GM23338 (cell line): ENCODE measurements around the gene STOM. TPM values are rescaled to one million over a fixed set of nuclear protein-coding genes. Genes with fewer than 3 reads are reported as not detected.

Experiments
- ATAC-seq: fragments of 200-7000 bp; cut with Tn5 transposase; 3 replicates; pipeline ENCODE4 v1.9.1; 2020
- DNase-seq: peaks from one replicate; pipeline ENCODE4 v3.0.0-alpha.2; 2015; ENCODE audit warnings: low spot score
- H2AFZ ChIP-seq: fragments of 200-600 bp; sonication (generic); 2 replicates; pipeline ENCODE4 v1.8.0; 2016; ENCODE audit warnings: antibody characterized with exemption, mild to moderate bottlenecking, moderate library complexity
- H3F3A ChIP-seq: fragments of 200-600 bp; sonication (generic); replicated peaks from 2 replicates; pipeline ENCODE4 v1.8.0; 2017; ENCODE audit warnings: antibody characterized with exemption, mixed run types, low read depth
- H3K27ac ChIP-seq: fragments of 200-600 bp; sonication (generic); 2 replicates; pipeline ENCODE4 v1.6.1; 2016; ENCODE audit warnings: low read depth
- H3K27me3 ChIP-seq: fragments of 200-600 bp; sonication (generic); 2 replicates; pipeline ENCODE4 v1.8.0; 2016; ENCODE audit warnings: mild to moderate bottlenecking, mixed run types, moderate library complexity; ENCODE audit not compliant: insufficient read depth
- H3K36me3 ChIP-seq: fragments of 200-600 bp; sonication (generic); 2 replicates; pipeline ENCODE4 v1.8.0; 2016; ENCODE audit warnings: mild to moderate bottlenecking; ENCODE audit not compliant: insufficient read depth
- H3K4me1 ChIP-seq: fragments of 200-600 bp; sonication (generic); 2 replicates; pipeline ENCODE4 v1.8.0; 2016; ENCODE audit warnings: mild to moderate bottlenecking, moderate library complexity; ENCODE audit not compliant: insufficient read depth
- H3K4me2 ChIP-seq: fragments of 200-600 bp; sonication (generic); 2 replicates; pipeline ENCODE4 v1.7.1; 2017; ENCODE audit warnings: mixed run types
- H3K4me3 ChIP-seq: fragments of 200-600 bp; sonication (generic); 2 replicates; pipeline ENCODE4 v1.6.1; 2016; ENCODE audit warnings: mixed run types
- H3K79me2 ChIP-seq: fragments of 200-600 bp; sonication (generic); replicated peaks from 2 replicates; pipeline ENCODE4 v1.8.0; 2017; ENCODE audit warnings: mild to moderate bottlenecking; ENCODE audit not compliant: insufficient read depth
- H3K9me2 ChIP-seq: fragments of 200-600 bp; sonication (generic); 2 replicates; pipeline ENCODE4 v1.8.0; 2017; ENCODE audit not compliant: insufficient read depth
- H4K20me1 ChIP-seq: fragments of 200-600 bp; sonication (generic); replicated peaks from 2 replicates; pipeline ENCODE4 v1.8.0; 2017; ENCODE audit warnings: mild to moderate bottlenecking; ENCODE audit not compliant: insufficient read depth
- H3K27ac Mint-ChIP-seq: 2 replicates; pipeline ENCODE4 v1.8.0; 2020; ENCODE audit warnings: inconsistent platforms, mild to moderate bottlenecking, moderate library complexity, mixed read lengths
- H3K27me3 Mint-ChIP-seq: 3 replicates; pipeline ENCODE4 v1.8.0; 2022; ENCODE audit warnings: low read depth, mild to moderate bottlenecking, moderate library complexity, mixed read lengths, inconsistent platforms; ENCODE audit not compliant: insufficient read depth, poor library complexity
- H3K36me3 Mint-ChIP-seq: 3 replicates; pipeline ENCODE4 v1.8.0; 2021; ENCODE audit warnings: low read depth, mild to moderate bottlenecking, inconsistent platforms, moderate library complexity, mixed read lengths
- H3K4me1 Mint-ChIP-seq: 3 replicates; pipeline ENCODE4 v1.8.0; 2020; ENCODE audit warnings: mild to moderate bottlenecking, inconsistent platforms, mixed read lengths
- H3K4me3 Mint-ChIP-seq: 3 replicates; pipeline ENCODE4 v1.8.0; 2021; ENCODE audit warnings: moderate library complexity, mild to moderate bottlenecking, inconsistent platforms, mixed read lengths
- H3K9me3 Mint-ChIP-seq: 3 replicates; pipeline ENCODE4 v1.8.0; 2020; ENCODE audit warnings: moderate library complexity, mild to moderate bottlenecking, inconsistent platforms, mixed read lengths
- CREB1 ChIP-seq: fragments of 250-450 bp; sonication (Bioruptor Pico); IDR thresholded peaks from 2 replicates; pipeline ENCODE4 v1.5.0; 2020; ENCODE audit warnings: low read depth, mild to moderate bottlenecking, moderate library complexity
- EZH2phosphoT487 ChIP-seq: fragments of 200-600 bp; sonication (generic); IDR thresholded peaks from one replicate; pipeline ENCODE4 v1.8.1; 2018; ENCODE audit warnings: antibody characterized with exemption; ENCODE audit not compliant: unreplicated experiment
- JUNB ChIP-seq: IDR thresholded peaks from one replicate; pipeline ENCODE4 v1.6.1; 2016; ENCODE audit warnings: antibody characterized with exemption; ENCODE audit not compliant: unreplicated experiment
- NANOG ChIP-seq: IDR thresholded peaks from 2 replicates; pipeline ENCODE4 v1.6.1; 2016; ENCODE audit warnings: antibody characterized with exemption, borderline replicate concordance
- POLR2AphosphoS5 ChIP-seq: IDR thresholded peaks from 2 replicates; pipeline ENCODE4 v1.6.1; 2016; ENCODE audit warnings: antibody characterized with exemption, low read depth
- STAT1 ChIP-seq: IDR thresholded peaks from one replicate; pipeline ENCODE4 v1.6.1; 2016; ENCODE audit warnings: antibody characterized with exemption; ENCODE audit not compliant: unreplicated experiment
- ZNF331 ChIP-seq: fragments of 250-450 bp; sonication (Bioruptor Pico); IDR thresholded peaks from 2 replicates; pipeline ENCODE4 v1.5.0; 2020; ENCODE audit warnings: low read depth, mild to moderate bottlenecking, moderate library complexity
- polyA plus RNA-seq: library from polyadenylated mRNA; unstranded; fragments of >200 nt; fragmentation: Nextera tagmentation; extraction: Ambion mirVana; gene quantifications from 2 replicates; pipeline ENCODE4 v1.2.1, GENCODE V29; 2016
- total RNA-seq: library from RNA; depleted of rRNA; stranded (reverse); fragments of >200 nt; shearing (Covaris generic); gene quantifications from 2 replicates; pipeline ENCODE4 v1.2.3, GENCODE V29; 2014
- TF ChIP-seq, protein P1 (sequence below): IDR thresholded peaks from one replicate; pipeline ENCODE4 v1.6.1; 2018; ENCODE audit warnings: antibody characterized with exemption; ENCODE audit not compliant: unreplicated experiment
- TF ChIP-seq, protein P2 (sequence below): IDR thresholded peaks from 2 replicates; pipeline ENCODE4 v1.6.1; 2016; ENCODE audit warnings: antibody characterized with exemption
- TF ChIP-seq, protein P3 (sequence below): fragments of 250-450 bp; sonication (Bioruptor Pico); IDR thresholded peaks from 2 replicates; pipeline ENCODE4 v1.5.0; 2020; ENCODE audit warnings: mild to moderate bottlenecking, moderate library complexity

STOM gene
- total and polyA plus RNA-seq, 2 experiments from 2014 or later: 29.4 to 51.1 TPM

DNA sequence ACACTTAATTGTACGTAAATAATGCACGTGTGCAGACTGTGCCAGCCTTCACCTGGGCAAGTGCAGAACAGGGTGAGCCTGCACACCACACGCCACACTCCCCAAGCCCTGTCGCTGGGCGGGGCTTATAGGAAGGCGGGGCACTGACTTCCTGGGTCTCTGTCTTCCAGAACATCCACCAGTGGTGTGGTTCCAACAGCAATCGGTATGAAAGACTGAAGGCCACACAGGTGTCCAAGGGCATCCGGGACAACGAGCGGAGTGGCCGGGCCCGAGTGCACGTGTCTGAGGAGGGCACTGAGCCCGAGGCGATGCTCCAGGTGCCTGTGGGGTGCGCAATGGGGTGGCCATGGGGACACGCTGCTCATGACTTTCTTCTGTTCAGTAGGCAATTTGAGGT lies 57.9 kb downstream of the STOM start:
- Histone ChIP-seq H4K20me1 (no peaks in the 10 kb centered on the region), H3K27me3 (no peaks in the 10 kb centered on the region), H2AFZ (no peak overlapping the region), H3F3A (no peaks in the 10 kb centered on the region), H3K9me2 (no peaks in the 10 kb centered on the region), H3K4me1 (no peaks in the 10 kb centered on the region), H3K36me3 (peaks cover 3% of the 10 kb centered on the region; the same call in 1 of the 2 replicates), H3K79me2 (no peaks in the 10 kb centered on the region), H3K27ac (no peak overlapping the region), H3K4me2 (no peak overlapping the region), H3K4me3 (no peak overlapping the region)
- no peak for DNase-seq
- peaks cover 2% of the 10 kb centered on the region for H3K27me3 Mint-ChIP-seq
- H3K4me1 Mint-ChIP-seq: no peaks in the 10 kb centered on the region
- H3K9me3 Mint-ChIP-seq: no peaks in the 10 kb centered on the region
- no peak overlapping the region for H3K4me3 Mint-ChIP-seq
- H3K27ac Mint-ChIP-seq: no peak overlapping the region
- no peak for ATAC-seq
- TF ChIP-seq, protein P1, sequence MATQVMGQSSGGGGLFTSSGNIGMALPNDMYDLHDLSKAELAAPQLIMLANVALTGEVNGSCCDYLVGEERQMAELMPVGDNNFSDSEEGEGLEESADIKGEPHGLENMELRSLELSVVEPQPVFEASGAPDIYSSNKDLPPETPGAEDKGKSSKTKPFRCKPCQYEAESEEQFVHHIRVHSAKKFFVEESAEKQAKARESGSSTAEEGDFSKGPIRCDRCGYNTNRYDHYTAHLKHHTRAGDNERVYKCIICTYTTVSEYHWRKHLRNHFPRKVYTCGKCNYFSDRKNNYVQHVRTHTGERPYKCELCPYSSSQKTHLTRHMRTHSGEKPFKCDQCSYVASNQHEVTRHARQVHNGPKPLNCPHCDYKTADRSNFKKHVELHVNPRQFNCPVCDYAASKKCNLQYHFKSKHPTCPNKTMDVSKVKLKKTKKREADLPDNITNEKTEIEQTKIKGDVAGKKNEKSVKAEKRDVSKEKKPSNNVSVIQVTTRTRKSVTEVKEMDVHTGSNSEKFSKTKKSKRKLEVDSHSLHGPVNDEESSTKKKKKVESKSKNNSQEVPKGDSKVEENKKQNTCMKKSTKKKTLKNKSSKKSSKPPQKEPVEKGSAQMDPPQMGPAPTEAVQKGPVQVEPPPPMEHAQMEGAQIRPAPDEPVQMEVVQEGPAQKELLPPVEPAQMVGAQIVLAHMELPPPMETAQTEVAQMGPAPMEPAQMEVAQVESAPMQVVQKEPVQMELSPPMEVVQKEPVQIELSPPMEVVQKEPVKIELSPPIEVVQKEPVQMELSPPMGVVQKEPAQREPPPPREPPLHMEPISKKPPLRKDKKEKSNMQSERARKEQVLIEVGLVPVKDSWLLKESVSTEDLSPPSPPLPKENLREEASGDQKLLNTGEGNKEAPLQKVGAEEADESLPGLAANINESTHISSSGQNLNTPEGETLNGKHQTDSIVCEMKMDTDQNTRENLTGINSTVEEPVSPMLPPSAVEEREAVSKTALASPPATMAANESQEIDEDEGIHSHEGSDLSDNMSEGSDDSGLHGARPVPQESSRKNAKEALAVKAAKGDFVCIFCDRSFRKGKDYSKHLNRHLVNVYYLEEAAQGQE: no peak
- TF ChIP-seq JUNB: no peak
- no peak for TF ChIP-seq EZH2phosphoT487
- TF ChIP-seq, protein P2, sequence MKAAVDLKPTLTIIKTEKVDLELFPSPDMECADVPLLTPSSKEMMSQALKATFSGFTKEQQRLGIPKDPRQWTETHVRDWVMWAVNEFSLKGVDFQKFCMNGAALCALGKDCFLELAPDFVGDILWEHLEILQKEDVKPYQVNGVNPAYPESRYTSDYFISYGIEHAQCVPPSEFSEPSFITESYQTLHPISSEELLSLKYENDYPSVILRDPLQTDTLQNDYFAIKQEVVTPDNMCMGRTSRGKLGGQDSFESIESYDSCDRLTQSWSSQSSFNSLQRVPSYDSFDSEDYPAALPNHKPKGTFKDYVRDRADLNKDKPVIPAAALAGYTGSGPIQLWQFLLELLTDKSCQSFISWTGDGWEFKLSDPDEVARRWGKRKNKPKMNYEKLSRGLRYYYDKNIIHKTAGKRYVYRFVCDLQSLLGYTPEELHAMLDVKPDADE: no peak
- TF ChIP-seq POLR2AphosphoS5: no peak
- TF ChIP-seq CREB1 (CRISPR knock-in tag): no peak
- TF ChIP-seq STAT1: no peak
- peaks cover 30% of the 10 kb centered on the region; the same call in 2 of the 3 replicates for H3K36me3 Mint-ChIP-seq

DNA sequence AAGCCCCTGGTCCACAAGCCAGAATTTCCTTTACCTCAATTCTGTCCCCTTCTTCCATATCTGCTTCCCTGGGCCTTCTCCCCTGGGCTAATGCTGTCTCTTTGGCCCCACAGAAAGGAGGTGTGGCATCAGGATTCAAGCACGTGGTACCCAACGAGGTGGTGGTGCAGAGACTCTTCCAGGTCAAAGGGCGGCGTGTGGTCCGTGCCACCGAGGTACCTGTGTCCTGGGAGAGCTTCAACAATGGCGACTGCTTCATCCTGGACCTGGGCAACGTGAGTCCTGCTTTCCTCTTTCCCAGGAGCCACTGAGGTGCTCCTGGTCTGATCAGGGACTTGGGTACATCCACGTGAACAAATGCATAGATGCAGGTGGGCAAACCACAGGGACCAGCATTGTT lies 59.5 kb downstream of the STOM start:
- H4K20me1 ChIP-seq: no peaks in the 10 kb centered on the region
- no peak overlapping the region for H2AFZ ChIP-seq
- no peak overlapping the region for H3K4me3 ChIP-seq
- no peak for ATAC-seq
- no peaks in the 10 kb centered on the region for H3K79me2 ChIP-seq
- Mint-ChIP-seq H3K27me3 (peaks cover 2% of the 10 kb centered on the region), H3K9me3 (no peaks in the 10 kb centered on the region), H3K36me3 (peaks cover 24% of the 10 kb centered on the region; the same call in 2 of the 3 replicates), H3K27ac (no peak overlapping the region), H3K4me1 (no peaks in the 10 kb centered on the region), H3K4me3 (no peak overlapping the region)
- H3K4me2 ChIP-seq: no peak overlapping the region
- no peaks in the 10 kb centered on the region for H3K27me3 ChIP-seq
- no peak for DNase-seq
- 0 out of 2 replicates have a peak, but pooled peaks cover 6% of the 10 kb centered on the region for H3K4me1 ChIP-seq
- H3F3A ChIP-seq: no peaks in the 10 kb centered on the region
- H3K9me2 ChIP-seq: no peaks in the 10 kb centered on the region
- H3K27ac ChIP-seq: no peak overlapping the region
- H3K36me3 ChIP-seq: peaks cover 3% of the 10 kb centered on the region; the same call in 1 of the 2 replicates
- TF ChIP-seq, protein P2: no peak
- no peak for TF ChIP-seq STAT1
- TF ChIP-seq EZH2phosphoT487: no peak
- TF ChIP-seq POLR2AphosphoS5: no peak
- no peak for TF ChIP-seq CREB1 (CRISPR knock-in tag)
- TF ChIP-seq NANOG: no peak
- TF ChIP-seq, protein P3, sequence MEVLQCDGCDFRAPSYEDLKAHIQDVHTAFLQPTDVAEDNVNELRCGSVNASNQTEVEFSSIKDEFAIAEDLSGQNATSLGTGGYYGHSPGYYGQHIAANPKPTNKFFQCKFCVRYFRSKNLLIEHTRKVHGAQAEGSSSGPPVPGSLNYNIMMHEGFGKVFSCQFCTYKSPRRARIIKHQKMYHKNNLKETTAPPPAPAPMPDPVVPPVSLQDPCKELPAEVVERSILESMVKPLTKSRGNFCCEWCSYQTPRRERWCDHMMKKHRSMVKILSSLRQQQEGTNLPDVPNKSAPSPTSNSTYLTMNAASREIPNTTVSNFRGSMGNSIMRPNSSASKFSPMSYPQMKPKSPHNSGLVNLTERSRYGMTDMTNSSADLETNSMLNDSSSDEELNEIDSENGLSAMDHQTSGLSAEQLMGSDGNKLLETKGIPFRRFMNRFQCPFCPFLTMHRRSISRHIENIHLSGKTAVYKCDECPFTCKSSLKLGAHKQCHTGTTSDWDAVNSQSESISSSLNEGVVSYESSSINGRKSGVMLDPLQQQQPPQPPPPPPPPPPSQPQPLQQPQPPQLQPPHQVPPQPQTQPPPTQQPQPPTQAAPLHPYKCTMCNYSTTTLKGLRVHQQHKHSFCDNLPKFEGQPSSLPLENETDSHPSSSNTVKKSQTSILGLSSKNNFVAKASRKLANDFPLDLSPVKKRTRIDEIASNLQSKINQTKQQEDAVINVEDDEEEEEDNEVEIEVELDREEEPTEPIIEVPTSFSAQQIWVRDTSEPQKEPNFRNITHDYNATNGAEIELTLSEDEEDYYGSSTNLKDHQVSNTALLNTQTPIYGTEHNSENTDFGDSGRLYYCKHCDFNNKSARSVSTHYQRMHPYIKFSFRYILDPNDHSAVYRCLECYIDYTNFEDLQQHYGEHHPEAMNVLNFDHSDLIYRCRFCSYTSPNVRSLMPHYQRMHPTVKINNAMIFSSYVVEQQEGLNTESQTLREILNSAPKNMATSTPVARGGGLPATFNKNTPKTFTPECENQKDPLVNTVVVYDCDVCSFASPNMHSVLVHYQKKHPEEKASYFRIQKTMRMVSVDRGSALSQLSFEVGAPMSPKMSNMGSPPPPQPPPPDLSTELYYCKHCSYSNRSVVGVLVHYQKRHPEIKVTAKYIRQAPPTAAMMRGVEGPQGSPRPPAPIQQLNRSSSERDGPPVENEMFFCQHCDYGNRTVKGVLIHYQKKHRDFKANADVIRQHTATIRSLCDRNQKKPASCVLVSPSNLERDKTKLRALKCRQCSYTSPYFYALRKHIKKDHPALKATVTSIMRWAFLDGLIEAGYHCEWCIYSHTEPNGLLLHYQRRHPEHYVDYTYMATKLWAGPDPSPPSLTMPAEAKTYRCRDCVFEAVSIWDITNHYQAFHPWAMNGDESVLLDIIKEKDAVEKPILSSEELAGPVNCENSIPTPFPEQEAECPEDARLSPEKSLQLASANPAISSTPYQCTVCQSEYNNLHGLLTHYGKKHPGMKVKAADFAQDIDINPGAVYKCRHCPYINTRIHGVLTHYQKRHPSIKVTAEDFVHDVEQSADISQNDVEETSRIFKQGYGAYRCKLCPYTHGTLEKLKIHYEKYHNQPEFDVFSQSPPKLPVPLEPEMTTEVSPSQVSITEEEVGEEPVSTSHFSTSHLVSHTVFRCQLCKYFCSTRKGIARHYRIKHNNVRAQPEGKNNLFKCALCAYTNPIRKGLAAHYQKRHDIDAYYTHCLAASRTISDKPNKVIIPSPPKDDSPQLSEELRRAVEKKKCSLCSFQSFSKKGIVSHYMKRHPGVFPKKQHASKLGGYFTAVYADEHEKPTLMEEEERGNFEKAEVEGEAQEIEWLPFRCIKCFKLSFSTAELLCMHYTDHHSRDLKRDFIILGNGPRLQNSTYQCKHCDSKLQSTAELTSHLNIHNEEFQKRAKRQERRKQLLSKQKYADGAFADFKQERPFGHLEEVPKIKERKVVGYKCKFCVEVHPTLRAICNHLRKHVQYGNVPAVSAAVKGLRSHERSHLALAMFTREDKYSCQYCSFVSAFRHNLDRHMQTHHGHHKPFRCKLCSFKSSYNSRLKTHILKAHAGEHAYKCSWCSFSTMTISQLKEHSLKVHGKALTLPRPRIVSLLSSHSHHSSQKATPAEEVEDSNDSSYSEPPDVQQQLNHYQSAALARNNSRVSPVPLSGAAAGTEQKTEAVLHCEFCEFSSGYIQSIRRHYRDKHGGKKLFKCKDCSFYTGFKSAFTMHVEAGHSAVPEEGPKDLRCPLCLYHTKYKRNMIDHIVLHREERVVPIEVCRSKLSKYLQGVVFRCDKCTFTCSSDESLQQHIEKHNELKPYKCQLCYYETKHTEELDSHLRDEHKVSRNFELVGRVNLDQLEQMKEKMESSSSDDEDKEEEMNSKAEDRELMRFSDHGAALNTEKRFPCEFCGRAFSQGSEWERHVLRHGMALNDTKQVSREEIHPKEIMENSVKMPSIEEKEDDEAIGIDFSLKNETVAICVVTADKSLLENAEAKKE (CRISPR knock-in tag): no peak
- no peak for TF ChIP-seq ZNF331 (CRISPR knock-in tag)
